IPS-NIHi11 (cell line): Measurements from ENCODE around the gene TLR9.
A peak's percentile ranks its signal among the peaks of the same experiment; 100 is the strongest.

ENCODE experiments used
- DNase-seq: peaks from one replicate; pipeline ENCODE4 v3.0.0; 2012; ENCODE audit warnings: mixed read lengths, low spot score

The TLR9 gene

DNA sequence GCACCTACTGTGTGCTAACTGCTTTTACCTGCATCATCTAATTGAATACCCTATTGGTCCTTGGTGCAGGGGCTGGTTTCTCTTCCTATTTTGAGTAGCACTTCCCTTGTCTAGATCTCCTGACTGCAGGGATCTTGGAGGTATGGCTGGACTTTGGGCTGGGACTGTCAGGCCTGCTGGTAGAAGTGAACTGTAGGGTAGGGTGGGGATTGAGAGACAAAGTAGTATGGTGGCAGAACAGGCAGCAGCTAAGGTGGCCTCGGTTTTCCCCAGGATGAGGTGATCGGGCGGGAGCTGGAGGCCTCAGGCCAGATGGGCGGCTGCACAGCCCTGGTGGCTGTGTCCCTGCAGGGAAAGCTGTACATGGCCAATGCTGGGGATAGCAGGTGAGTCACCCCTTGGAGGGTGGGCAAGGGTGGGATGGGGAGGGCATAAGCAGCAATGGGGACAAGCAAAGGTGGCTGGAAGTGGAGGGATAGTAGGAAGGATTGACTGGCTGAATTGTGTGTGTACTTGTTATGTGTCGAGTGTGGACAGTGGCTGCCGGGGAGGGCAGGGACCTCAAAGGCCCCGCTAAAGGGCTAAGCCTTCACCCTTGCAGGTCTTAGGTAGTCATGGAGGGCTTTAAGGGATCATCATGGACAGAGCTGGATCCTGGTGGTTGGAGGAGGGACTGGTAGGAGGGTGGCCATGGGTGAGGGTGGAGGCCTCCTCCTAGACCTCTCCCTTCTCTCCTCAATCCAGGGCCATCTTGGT is 22.1 kb upstream of the TLR9 start:
- DNase-seq: no peak

DNA sequence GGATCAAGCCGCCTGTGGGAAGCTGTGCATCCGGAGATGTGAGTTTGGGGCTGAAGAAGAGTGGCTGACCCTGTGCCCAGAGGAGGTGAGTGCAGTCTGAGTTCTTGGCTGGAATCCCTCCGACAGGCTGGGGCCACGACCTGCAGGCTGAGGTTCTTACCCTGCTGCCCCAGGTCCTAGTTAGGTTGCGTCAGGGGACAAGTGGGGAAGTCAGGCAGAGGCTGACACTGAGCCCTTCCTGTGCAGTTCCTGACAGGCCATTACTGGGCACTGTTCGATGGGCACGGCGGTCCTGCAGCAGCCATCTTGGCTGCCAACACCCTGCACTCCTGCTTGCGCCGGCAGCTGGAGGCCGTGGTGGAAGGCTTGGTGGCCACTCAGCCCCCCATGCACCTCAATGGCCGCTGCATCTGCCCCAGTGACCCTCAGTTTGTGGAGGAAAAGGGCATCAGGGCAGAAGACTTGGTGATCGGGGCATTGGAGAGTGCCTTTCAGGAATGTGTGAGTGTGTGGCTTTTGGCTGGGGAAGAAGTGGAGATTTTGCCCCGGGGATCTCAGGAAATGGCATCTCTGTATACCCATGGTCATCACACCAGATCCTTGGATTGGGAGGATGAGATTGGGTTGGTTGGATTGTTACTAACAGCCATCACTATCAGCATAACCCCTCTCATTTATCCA is 21.4 kb upstream of the TLR9 start:
- DNase-seq: no peak

DNA sequence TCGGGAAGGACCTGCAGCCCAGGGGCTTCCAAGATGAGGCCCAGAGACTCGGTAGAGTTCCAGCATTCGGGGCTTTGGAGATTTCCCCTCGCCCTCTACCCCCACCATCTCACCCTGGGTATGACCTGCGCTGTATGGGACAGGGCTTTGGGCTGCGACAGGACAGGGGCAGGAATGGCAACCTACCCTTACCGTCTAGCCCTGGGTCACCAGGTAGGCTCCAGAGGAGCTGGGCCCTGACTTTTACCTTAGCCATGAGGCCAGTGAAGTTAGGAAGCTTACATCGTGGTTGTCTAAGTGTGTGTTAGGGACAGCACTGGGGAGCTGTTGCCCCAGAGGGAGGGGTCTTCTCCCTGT is 20.8 kb upstream of the TLR9 start:
- no peak for DNase-seq

DNA sequence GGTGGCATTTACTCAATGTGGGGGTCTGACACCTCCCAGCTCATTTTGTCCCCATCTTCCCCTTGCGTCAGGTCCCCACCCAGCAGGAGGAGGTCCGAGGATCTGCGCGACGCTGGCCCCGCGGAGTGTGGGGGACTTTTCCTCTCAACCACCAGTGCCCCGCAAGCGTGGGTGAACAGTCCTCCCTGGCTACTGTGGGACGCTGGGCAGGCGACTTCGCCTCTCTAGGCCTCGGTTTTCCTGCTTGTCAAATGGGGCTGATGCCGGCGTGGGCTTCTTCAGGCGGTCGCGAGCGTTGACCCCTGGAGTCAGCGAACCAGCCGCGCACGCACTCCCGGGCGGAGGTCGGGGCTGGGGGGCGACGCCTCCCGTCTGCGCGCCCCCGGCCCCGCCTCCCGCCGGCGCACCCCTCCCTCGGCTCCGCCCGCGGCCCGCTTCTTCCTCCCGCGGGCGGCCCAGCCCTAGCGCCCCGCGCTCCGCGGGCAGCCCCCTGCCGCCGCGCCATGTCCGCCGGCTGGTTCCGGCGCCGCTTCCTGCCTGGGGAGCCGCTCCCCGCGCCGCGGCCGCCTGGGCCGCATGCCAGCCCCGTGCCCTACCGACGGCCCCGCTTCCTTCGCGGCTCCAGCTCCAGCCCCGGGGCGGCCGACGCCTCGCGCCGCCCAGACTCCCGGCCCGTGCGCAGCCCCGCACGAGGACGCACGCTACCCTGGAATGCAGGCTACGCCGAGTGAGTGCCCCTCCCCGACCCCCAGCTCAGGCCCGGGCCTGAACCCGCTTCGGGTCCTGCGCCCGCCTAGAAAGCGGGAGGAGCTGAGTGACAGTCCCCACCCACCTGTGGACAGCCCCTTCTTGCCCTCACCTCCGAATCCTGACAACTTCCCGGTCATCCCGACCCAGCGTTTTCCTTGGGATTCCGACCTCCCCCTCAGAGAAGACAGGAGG is 20.1 kb upstream of the TLR9 start, which contains the start of gene PPM1M:
TSS of gene PPM1M (plus strand) at position 438 of the 942 bp plus-strand sequence. CDS start at position 504, 66 bp downstream.
- peak; percentile 87 for DNase-seq

DNA sequence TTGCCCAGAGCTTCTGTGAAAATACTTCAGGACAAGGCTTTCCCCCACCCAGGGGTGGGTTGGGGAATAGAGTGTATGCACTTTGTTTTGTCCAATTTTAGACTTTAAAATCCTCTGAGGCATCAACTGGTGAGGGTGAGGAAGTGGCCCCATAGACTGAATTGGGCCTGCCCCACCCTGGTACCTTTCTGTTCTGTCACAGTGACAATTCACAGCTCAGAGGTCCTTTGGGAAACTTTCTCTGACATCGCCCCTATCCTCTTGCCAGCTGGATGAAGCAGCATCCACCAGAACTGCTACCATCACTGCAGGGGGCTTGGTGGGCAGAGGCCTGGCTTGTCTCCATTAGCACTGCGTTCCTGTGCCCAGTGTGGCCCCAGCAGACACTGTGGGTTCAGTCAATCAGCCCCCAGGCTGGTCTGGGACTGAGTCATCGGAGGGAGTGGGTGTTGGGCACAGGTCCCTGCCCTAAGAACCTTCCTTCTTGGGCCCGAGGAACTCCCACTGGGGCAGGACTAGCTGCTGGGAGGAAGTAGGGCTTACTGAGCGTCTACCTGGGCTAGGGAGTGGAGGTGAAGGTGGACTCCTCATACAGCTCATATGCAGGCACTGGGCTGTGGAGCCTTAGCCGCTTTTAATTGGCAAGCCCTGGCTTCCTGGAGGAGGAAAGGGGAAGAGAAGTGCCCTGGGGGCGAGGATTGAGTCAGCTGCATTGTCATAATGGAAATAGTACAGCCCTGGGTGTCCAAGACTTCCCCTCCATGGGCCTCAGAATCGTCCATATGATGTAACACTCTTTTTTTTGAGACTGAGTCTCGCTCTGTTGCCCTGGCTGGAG is 18.6 kb upstream of the TLR9 start:
- DNase-seq: no peak

DNA sequence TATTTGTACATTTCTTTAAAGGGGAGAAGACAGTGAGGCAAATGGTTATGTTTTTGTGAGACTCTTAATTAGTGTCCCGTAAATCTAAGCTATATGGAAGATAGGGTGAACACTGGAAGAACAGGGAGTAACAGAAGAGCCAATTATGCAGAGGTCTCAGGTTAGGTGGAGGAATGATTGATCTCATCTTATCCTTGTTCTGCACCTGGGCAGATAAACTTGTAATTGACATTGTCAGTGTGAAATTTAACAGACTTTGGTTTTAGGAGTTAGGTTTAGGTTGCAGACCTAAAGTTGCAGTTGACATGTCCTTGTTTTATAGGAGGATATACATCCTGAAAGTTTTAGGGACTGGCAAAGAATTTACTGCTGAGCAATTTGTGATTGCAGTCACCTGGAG is 16.6 kb upstream of the TLR9 start:
- DNase-seq: no peak

DNA sequence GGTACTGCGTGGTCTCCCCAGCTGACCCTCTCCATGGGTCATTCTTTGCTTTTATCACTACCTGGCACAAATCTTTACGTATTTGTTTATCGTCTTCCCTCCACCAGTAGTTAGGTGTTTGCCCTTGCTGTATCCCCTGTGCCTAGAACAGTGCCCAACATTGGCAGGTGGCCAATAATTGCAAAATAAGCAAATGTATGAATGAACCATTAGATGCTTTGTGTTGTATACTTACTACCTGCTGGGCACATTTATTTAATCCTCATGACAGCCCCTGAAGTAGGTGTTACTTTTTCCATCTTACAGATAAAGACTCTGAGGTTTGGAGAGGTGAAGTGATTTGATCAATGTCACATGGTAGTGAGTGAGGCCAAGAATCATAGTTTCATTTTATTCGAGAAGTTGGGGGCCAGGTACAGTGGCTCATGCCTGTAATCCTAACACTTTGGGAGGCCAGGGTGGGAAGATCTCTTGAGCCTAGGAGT is 15.5 kb upstream of the TLR9 start:
- no peak for DNase-seq

DNA sequence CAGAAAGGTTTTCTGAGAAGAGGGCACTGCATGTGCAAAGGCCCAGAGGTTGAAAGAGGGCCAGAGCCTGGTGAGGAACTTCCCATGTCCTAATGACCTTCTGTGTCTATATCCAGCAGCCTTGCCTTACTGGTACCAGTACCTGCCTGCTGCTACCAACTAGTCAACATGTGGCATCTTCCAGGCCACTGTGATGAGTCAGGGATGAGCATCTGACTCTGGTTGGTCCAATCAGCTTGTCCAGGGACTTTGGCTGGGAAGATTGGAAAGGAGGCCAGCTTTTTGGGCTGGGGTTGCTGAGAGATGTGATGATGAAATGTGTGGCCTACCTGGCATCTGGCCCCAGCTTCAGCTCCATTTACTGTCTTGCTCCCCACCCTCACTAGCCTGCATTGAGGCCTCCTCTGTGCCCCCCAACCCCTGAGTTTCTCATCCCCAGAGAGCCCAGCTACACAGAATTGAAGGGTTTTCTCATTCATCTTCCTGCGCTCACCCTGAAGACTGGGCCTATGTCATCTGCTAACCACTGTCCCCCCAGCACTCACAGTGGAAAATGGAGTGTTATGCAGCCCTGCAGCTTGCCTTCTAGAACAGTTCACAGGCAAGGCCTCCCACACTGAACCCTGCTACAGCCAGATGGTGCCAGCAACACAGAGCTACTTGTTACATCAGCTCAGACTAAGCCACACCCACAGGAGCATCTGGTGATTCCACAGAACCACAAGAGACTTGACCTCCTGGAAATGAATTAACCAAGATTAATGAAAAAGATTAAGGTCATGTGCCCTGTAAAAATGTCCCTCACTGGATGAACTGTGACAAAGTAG is 14.8 kb upstream of the TLR9 start:
- DNase-seq: no peak

DNA sequence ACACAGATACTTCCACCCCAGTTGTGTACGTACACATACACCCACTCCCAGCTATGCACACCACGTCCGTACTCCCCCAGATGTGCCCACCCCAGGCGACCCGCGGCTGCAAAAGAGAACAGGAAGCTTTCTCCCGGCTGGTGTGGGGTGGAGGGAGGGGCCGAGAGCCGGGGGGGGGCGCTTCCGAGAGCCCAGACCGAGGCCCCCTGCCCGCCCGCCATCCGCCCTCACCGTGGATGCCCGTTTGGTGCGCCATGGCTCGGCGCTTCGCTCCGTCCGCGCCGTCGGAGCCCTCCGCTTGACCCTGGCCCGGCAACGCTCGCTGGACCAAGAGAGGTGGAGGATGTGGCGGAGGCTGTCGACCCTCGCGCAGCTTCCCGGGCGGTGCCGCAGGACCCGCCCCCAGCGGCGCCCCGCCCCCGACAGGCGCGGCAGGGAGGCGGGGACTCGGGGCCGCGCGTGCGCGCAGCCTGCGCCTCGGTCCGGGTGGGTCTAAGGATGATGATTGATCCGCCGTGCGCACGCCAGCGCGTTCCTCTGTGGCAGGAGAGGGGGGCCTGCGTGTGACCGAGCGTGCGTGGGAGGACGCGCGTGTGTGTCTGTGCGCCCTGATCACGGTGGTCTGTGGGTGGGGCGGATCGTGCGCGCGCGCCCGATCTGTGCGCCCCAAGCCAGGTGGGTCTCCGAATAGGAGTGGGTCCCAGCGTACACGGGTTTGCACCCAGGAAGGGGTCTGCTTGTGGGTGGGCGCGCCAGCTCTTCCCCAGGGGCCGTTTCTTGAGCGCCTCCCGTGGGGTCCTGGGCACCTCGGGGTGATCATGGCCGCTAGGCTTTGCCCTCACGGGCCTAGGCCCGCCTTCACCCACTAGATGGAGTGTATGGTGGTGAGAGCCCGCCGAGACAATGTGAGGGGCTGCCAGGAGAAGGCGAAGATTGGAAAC is 13.6 kb upstream of the TLR9 start, which contains the start of gene TWF2:
TSS of gene TWF2 (minus strand) at position 398 of the 941 bp plus-strand sequence. CDS start at position 256, 142 bp downstream.
- DNase-seq: peak; percentile 98

DNA sequence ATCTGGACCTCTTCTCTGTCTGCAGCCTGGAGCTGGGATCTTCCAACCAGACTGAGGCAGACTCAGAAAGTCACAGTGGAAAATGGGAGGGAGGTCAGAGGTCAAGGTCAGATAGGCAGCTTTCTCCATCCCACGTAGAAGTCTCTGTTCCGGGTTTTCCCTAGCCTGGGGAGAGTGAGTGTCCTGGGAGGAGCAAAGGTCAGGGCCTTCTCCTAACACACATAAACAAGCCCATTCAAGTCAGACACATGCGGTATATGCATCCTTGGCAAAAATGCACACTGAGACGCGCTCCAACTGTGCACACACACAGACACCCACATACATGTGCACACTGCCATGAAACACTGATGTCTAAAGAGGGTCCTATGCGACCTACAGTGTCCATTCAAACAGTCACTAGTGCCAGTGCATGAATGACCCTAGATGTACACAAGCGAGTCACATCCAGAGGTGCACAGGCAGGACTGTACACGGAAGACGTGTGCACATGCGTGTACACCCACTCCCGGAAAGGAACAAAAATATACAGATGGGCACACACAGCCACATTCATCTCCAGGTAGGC is 12.8 kb upstream of the TLR9 start:
- DNase-seq: no peak

DNA sequence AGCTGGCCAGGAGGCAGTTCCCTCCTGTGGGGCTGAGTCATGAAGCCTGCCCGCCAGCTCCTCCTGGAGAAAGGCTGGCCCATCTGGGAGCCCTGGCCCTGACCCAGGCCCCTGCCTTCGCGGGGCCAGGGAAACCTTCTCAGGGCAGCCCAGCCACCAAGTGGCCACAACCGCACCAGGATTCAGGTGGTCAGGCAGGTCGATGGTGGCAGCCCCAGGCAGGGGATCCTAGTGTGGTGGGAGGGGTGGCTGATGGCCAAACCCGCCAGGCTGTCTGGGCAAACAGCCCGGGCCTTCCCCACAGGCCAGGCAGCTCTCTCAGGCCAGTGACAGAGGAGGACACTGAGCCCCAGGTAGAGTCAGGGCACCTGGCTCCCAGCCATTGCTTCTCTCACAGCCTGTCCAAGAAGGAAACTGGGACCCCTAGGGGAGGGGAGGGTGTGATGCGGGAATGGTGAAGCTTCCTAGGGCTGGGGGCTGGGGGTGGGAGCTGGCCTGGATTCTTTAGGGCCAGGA is 12.3 kb upstream of the TLR9 start:
- DNase-seq: peak; percentile 63

DNA sequence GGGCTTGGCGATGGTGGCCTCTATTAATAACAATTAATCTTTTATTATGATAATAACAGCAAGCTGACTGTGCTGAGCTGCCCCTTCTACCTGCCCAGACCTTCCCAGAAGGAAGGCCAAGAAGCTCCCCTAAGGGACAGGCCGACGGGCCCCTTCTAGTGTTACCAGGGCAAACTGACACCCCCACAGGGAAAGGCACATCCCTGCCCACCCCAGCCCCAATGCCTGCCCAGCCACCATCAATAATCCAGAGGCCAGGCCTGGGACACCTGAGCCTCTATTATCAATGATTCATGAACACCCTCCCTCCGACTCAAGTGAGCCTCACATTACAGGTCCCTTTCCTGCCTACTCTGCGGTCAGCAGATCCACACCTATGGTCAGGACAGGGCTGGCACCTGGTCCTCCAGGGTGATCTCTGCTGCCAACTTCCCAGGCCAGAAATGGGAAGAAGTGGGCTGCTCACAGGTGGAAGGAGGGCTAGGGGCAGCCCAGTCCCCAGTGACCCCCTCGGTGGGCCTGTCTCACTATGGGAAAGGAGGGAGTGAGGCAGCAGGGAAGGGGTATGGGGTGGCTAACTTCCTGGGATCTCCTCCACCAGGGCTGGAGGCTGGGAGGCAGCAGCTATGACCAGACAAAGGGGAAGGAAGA is 11.7 kb upstream of the TLR9 start:
- DNase-seq: no peak

DNA sequence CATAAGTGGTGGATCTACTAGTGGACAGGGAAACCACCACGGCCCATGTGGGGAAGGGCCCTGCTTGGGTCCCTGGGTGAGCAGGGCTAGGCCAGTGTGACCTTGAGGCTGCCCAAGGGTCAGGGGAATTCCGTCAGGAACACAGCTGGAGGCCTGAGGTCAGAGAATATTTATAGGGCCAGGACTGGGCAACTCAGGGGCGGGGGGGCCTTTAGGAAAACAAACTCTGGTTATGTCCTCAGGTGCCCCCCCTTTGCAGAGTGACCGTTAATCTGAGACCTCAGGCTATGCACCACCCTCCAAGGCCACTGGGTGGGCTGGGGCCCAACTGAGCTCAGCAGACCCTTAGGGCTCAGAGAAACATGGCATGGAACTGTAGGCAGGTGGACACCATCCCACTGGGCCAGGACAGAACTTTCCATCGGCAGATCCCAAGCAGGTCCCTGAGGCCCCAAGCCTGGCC is 11.0 kb upstream of the TLR9 start:
- DNase-seq: no peak

DNA sequence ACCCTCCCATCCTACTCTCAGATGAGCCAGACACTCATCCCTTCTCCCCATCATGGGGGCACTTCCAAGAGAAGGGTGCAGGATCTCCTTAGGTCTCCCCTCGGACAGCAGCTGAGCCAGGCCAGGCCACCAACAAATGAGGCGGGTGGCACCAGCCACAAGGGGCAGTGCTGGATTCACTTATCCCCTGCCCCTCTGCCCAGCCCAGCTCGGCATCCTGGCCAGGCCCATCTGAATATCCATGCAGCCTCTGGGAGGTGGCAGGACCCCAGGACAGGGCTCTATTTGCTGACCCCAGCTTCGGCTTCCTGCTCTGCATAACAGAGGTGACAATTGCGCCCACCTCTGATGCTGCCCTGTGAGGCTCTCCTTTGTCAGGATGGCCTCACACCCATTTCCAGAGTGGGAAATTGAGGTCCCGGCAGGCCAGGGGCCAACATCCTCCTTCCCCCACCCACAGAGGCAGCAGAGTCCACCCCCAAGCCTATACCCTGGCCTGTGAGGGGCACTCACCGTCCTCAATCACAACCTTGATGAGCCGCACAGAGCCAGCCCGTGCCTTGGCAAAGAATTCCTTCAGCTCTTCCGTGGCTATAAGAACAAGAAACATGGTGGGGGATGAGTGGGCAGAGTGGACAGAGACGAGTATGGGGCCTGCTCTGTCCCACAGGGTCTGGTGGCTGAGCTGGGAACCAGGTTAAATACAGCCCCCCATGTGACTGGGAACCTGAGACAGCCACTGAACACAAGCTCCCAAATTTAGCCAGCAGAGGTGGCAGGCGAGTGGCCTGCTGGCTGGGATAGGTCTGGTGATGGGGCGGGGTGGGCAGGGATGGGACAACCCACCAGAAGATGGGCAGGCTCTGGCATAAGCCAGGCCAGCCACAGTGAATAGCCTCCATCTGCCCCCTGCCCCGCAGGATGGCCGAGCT is 9.3 kb upstream of the TLR9 start:
- no peak for DNase-seq

DNA sequence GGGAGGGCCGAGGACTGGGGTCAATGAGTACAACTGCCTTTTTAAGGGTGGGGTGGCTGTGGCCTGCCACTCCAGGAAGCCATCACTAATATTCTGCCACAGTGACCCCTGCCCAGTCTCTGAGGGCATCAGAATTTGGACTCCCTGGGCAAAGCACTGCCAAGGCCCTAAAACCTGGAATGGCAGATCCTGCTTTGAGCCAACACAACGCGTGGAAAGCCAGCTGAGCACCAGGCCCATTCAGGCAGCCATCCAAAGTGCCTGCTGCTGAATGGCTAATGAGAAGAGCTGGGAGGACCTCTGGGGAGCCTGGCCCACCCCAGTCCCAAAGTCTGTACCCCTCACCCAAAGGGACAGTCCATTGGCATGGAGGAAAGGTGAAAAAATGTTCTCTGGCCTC is 8.5 kb upstream of the TLR9 start:
- no peak for DNase-seq

DNA sequence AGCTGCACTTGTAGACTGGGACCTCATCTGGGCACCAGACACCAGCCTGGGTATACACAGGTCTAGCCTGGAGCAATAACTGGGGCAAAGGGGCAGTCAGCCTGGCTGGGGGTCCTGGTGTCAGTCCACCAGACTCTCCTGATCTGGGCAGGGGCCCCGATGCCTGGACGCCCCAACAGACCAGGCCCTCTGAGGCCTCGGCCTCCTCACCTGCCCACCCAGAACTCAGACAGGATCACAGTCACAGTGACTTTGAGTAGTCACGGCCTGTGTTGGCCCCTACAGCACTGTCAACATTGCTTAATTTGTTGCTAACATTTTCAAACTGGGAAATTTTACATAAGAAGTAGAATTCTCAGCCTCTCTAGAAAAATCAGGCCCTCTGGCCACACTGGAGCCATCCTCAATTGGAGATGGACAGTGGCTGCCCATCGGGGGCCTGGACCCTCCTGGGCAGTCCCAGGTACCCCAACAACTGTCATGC is 7.7 kb upstream of the TLR9 start:
- no peak for DNase-seq
